ENCODE measurements around the gene THSD4.

THSD4 gene

GRCh38 chr15:71541746-71542145 lies 426.5 kb downstream of the THSD4 start:
- no peak overlapping the region for H3K4me2 ChIP-seq
- no peak overlapping the region for H2AFZ ChIP-seq (ENCODE audit: low read depth)
- no peak overlapping the region for H3K4me3 ChIP-seq (IDR thresholded peaks at IDR 0.05; ENCODE audit: insufficient read depth, low read depth, low read length)
- TF ChIP-seq CTCF (conservative IDR thresholded peaks at IDR 0.05; ENCODE audit: low read depth, low read length) = no peak
- no peaks in the 10 kb centered on the region for H3K27me3 ChIP-seq (ENCODE audit: insufficient read depth, low read depth)
- H3K79me2 ChIP-seq (ENCODE audit: insufficient read depth, low read depth) = no peaks in the 10 kb centered on the region
- H3K36me3 ChIP-seq (ENCODE audit: insufficient read depth) = no peaks in the 10 kb centered on the region
- H3K4me1 ChIP-seq (ENCODE audit: low read depth, poor library complexity, severe bottlenecking) = no peaks in the 10 kb centered on the region
- no peak overlapping the region for H3K27ac ChIP-seq
- H3K9ac ChIP-seq = no peak overlapping the region
- H4K20me1 ChIP-seq (ENCODE audit: insufficient read depth) = no peaks in the 10 kb centered on the region

- no peak for TF ChIP-seq CTCF (conservative IDR thresholded peaks at IDR 0.05; ENCODE audit: low read depth, low read length)
- Histone ChIP-seq H4K20me1 (ENCODE audit: insufficient read depth) (no peaks in the 10 kb centered on the region), H3K36me3 (ENCODE audit: insufficient read depth) (no peaks in the 10 kb centered on the region), H3K4me3 (IDR thresholded peaks at IDR 0.05; ENCODE audit: insufficient read depth, low read depth, low read length) (no peak overlapping the region), H3K27me3 (ENCODE audit: insufficient read depth, low read depth) (no peaks in the 10 kb centered on the region), H2AFZ (ENCODE audit: low read depth) (no peak overlapping the region), H3K79me2 (ENCODE audit: insufficient read depth, low read depth) (no peaks in the 10 kb centered on the region), H3K4me2 (no peak overlapping the region), H3K27ac (no peak overlapping the region), H3K4me1 (ENCODE audit: low read depth, poor library complexity, severe bottlenecking) (no peaks in the 10 kb centered on the region), H3K9ac (no peak overlapping the region)
Measured at GRCh38 chr15:71542836-71543235, 427.6 kb downstream of the THSD4 start.

GRCh38 chr15:71543413-71543812 lies 428.1 kb downstream of the THSD4 start:
- H3K4me2 ChIP-seq = no peak overlapping the region
- no peaks in the 10 kb centered on the region for H3K27me3 ChIP-seq (ENCODE audit: insufficient read depth, low read depth)
- no peaks in the 10 kb centered on the region for H3K4me1 ChIP-seq (ENCODE audit: low read depth, poor library complexity, severe bottlenecking)
- no peak overlapping the region for H3K9ac ChIP-seq
- TF ChIP-seq CTCF (conservative IDR thresholded peaks at IDR 0.05; ENCODE audit: low read depth, low read length) = no peak
- H3K79me2 ChIP-seq (ENCODE audit: insufficient read depth, low read depth) = no peaks in the 10 kb centered on the region
- H2AFZ ChIP-seq (ENCODE audit: low read depth) = no peak overlapping the region
- H4K20me1 ChIP-seq (ENCODE audit: insufficient read depth) = no peaks in the 10 kb centered on the region
- no peak overlapping the region for H3K4me3 ChIP-seq (IDR thresholded peaks at IDR 0.05; ENCODE audit: insufficient read depth, low read depth, low read length)
- H3K27ac ChIP-seq = no peak overlapping the region
- H3K36me3 ChIP-seq (ENCODE audit: insufficient read depth) = no peaks in the 10 kb centered on the region

- Histone ChIP-seq H3K4me1 (ENCODE audit: low read depth, poor library complexity, severe bottlenecking) (no peaks in the 10 kb centered on the region), H2AFZ (ENCODE audit: low read depth) (no peak overlapping the region), H3K4me3 (IDR thresholded peaks at IDR 0.05; ENCODE audit: insufficient read depth, low read depth, low read length) (no peak overlapping the region), H3K27ac (no peak overlapping the region), H3K27me3 (ENCODE audit: insufficient read depth, low read depth) (no peaks in the 10 kb centered on the region), H3K79me2 (ENCODE audit: insufficient read depth, low read depth) (no peaks in the 10 kb centered on the region), H3K4me2 (no peak overlapping the region), H3K36me3 (ENCODE audit: insufficient read depth) (no peaks in the 10 kb centered on the region), H4K20me1 (ENCODE audit: insufficient read depth) (no peaks in the 10 kb centered on the region), H3K9ac (no peak overlapping the region)
- TF ChIP-seq CTCF (conservative IDR thresholded peaks at IDR 0.05; ENCODE audit: low read depth, low read length) = no peak
Measured at GRCh38 chr15:71545223-71545760, 430.0 kb downstream of the THSD4 start.
